HG03575 (cell line): ENCODE data around the gene SLC35E3.
"Not testable (repeated sequence)": the region's sequence is repeated elsewhere in the genome, so short reads cannot be mapped to it uniquely, and the experiment has no call there.

Source experiments
- ATAC-seq: cut with Tn5 transposase; IDR thresholded peaks from one replicate; pipeline ENCODE4 v1.9.1; 2021; ENCODE audit not compliant: unreplicated experiment, insufficient number of reproducible peaks, low FRiP score; ENCODE audit errors: extremely low read depth

The SLC35E3 gene

DNA sequence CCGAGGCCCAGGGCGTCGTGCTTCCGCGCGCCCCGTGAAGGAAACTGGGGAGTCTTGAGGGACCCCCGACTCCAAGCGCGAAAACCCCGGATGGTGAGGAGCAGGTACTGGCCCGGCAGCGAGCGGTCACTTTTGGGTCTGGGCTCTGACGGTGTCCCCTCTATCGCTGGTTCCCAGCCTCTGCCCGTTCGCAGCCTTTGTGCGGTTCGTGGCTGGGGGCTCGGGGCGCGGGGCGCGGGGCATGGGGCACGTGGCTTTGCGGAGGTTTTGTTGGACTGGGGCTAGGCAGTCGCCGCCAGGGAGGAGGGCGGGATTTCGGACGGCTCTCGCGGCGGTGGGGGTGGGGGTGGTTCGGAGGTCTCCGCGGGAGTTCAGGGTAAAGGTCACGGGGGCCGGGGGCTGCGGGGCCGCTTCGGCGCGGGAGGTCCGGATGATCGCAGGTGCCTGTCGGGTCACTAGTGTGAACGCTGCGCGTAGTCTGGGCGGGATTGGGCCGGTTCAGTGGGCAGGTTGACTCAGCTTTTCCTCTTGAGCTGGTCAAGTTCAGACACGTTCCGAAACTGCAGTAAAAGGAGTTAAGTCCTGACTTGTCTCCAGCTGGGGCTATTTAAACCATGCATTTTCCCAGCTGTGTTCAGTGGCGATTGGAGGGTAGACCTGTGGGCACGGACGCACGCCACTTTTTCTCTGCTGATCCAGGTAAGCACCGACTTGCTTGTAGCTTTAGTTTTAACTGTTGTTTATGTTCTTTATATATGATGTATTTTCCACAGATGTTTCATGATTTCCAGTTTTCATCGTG is 62.6 kb downstream of the SLC35E3 start:
- peak; percentile 42 for ATAC-seq

DNA sequence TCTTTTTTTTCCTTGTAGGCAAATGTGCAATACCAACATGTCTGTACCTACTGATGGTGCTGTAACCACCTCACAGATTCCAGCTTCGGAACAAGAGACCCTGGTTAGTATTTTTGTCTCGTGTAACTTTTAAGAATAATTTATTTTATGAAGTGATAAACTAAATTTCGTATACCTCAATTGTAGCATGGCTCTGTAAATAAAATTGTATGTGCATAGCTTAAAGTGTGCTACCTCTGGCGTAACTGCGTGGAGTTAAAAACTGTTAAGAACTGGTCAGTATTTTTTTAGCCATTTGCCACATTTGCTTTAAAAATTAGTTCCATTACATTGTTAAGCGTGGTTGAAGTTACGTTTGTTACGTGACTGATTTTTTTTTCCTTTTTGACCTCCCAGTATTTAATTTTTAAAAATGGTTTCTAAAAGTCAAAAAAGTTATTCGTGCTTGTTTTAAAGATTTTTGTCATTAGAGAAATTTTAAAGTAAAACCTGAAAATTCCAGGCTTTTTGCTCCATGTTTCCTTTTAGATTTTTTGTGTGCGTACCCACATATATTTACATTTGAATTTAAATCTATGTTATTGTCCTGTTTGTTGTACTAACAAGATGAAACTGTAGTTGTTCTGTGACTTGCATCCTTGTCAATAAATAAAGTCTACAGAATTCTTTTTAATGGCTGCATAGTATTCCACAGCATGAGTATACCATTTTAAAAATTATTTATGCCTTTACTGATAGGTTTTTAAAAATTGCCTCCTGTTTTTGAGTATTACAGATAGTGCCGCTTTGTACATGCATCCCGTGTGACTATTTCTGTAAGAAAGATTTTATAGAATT is 63.4 kb downstream of the SLC35E3 start:
- ATAC-seq: no peak

DNA sequence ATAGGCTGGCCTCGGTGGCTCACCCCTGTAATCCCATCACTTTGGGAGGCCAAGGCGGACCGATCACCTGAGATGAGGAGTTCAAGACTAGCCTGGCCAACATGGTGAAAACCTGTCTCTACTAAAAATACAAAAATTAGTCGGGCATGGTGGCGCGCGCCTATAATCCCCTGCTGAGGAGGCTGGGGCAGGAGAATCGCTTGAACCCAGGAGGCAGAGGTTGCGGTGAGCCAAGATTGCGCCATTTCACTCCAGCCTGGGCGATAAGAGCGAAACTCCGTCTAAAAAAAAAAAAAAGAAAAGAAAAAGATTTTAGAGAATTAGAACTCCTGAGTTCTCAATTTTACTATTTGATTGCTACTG is 64.0 kb downstream of the SLC35E3 start:
- ATAC-seq: not testable (repeated sequence)

DNA sequence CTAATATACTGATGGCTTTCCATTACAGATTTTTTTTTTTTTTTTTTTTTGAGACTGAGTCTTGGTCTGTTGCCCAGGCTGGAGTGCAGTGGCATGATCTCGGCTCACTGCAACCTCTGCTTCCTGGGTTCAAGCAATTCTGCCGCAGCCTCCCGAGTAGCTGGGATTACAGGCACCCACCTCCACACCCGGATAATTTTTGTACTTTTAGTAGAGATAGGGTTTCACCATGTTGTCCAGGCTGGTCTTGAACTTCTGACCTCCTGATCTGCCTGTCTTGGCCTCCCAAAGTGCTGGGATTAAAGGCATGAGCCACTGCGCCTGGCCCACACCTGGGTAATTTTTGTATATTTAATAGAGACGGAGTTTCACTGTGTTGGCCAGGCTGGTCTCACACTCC is 65.6 kb downstream of the SLC35E3 start:
- ATAC-seq: not testable (repeated sequence)

DNA sequence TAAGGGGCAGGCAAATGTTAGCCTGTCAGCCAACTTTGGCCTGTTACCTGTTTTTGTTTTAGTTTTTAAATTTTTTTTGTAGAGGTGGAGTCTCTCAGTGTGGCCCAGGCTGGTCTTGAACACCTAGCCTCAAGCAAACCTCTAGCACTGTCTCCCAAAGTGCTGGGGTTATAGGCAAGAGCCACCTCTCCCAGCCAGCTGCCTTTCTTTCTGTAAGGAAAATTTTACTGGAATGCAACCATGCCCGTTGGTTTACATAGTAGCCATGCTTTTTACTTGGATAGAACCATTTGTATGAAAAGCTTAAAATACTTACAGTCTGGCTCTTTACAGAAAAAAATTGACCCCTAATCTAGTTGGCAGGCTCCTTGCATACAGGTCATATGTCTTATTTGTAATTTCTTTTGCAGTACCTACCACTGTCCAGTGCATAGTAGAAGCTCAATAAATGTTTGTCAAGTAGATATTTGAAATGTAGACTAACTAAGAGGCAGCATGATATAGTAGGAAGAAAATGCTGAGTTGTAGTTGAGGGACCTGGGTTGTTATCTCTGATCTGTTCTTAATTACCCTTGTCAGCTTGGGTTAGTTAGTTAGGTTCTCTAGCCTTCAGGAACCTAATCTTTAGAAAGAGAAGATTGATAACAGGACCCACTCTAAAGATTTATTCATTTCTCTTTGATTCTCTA is 66.7 kb downstream of the SLC35E3 start:
- ATAC-seq: no peak

DNA sequence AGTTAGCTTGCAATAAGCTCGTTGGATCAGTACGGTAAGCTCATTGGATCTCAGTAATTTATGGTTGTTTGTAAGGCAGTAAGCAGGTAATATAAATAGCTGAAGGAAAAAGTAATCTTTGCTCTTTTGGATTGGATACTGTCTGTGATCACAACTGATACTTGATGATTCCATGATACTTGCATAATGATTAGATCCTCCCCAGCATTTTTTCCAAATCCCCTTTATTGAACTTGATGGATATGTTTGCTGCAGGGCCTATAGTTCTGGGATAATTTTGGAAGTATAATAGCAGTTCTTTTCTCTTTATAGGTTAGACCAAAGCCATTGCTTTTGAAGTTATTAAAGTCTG is 67.2 kb downstream of the SLC35E3 start:
- ATAC-seq: no peak

DNA sequence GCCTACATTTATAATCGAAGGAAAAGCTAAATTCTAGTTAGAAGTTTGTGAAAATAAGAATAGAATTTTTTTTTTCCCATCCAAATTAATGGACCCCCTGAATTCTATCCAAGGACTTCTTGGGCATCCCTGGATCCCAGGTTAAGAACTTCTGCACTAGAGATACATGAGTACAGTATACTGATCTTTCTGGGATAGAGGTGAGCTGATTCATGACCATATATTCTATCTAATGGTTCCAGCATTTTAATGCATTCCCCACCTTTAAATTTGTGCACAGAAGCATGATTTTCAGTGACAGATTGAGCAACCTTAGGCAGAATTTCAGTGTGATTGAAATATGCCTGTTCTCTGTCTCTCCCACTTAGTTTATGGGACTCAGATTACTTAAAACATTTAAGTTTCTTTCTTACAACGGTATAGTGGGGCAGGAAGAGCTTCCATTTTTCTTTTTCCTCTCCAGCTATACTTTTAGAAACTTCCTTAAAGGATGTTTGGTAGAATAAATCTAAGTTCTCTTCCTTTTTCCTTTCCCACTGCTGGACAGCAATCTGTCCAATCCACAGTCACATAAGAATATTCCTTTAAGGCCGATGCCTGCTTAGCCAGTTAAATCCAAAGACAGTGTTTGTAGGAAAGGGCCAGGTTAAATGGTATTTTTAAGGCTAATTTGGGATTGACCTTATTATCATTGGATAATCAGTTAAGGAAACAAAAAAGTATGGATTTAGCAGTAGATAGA is 68.7 kb downstream of the SLC35E3 start:
- no peak for ATAC-seq

DNA sequence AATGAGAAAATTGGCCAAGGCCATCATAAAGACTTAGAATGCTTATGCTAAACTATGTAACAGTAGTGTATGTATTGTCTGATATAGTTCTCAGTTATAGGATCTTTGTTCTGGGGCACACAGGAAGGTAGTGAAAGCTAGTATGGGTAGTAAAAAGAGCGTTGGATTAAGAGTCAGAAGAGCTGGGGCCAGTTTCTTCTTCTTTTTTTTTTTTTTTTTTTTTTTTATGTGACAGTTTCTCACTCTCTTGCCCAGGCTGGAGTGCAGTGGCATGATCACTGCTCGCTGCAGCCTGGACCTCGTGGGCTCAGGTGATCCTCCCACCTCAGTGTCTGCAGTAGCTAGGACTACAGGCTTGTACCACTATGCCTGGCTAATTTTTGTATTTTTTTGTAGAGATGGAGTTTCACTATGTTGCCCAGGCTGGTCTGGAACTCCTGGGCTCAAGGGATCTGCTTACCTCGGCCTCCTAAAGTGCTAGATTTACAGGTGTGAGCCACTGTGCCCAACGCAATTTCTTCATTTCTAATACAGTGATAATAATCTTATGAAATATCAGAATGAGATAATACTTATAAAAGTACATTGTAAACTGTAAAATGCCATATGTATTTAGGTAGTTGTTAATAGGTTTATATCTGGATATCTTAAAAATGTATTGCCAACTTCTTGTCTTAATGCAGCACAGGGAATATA is 69.4 kb downstream of the SLC35E3 start:
- no peak for ATAC-seq

DNA sequence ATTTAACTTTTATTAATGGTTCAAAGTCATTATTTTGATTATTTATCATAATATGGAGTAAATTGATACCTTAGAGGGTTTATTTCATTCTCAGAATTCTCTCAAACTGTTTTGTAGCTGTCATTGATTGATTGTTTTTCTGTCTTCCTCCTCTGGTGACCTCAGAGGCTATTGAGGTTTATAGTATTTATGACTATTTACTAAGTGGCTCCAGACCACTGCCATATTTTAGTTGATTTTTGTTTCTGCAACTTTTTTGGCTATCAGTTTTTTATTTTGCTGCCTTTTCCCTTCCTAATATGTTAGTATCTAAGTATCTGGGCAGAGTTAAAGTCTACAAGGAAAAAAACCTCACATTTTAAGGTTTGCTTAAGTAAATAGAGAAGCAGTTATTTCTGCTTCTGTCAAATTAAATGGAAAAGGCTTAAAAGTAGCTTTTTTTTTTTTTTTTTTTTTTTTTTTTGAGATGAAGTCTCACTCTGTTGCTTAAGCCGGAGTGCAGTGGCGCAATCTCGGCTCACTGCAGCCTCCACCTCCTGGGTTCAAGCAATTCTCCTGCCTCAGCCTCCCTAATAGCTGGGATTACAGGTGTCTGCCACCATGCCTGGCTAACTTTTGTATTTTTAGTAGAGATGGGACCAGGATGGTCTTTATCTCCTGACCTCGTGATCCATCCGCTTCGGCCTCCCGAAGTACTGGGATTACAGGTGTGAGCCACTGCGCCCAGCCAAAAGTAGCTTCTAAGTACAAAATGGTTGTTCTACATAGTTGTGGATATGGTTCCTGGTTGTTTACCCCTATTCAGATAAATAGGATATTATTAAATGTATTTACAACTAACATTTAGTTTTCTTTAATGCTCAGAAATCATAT is 70.2 kb downstream of the SLC35E3 start:
- ATAC-seq: no peak

DNA sequence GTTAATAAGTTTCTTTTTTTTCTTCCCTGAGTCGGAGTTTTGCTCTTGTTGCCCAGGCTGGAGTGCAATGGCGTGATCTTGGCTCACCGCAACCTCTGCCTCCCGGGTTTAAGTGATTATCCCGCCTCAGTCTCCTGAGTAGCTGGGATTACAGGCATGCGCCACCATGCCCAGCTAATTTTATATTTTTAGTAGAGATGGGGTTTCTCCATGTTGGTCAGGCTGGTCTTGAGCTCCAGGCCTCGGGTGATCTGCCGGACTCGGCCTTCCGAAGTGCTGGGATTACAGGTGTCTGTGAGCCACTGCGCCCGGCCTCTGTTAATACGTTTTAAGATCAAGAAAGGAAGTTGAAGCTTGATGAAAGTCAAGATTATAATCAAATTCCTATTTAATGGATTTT is 73.5 kb downstream of the SLC35E3 start:
- ATAC-seq: not testable (repeated sequence)

DNA sequence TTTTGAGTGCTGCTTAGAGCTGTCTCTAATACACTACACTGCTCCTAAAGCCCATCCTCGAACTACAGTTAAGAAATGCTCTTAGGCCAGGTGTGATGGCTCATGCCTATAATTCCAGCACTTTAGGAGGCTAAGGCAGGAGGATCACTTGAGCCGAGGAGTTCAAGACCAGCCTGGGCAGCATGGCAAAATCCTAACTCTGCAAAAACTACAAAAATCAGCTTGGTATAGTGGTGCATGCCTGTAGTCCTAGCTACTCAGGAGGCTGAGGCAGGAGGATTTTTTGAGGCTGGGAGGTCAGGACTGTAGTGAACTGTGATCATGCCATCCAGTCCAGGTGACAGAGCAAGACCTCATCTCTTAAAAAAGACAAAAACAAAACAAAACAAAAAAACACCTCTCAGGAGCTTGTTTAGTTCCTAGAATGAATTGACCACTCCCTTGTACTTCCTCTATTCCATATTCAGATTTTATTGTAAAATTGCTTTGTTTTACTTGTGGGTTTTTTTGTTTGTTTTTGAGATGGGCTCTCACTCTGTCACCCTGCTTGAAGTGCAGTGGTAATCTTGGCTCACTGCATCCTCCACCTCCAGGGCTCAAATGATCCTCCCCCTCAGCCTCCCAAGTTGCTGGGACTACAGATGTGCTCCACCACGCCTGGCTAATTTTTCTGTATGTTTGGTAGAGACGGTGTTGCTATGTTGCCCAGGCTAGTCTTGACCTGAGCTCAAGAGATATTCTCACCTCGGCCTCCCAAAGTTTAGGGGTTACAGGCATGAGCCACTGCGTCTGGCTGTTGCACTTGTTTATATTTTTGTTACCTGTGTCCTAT is 75.6 kb downstream of the SLC35E3 start:
- ATAC-seq: no peak

DNA sequence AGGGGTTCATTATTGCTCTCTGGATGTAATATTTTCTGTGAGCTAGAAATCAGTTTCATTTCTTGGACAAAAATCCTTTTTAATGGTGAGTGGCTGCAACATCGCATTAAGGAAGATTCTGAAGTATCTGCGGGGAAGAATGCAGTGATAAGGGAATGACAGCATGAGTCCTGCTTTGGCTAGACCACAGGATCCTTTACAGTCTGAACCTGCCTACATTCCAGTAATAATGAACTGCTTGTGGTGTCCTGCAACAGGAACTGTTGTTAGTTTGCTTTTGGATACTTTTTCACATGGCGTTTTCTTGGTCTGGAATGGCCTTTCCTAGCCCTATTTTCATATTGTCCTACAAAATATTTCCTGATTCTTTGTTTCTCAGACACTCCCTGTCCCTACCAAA is 77.7 kb downstream of the SLC35E3 start:
- ATAC-seq: no peak

DNA sequence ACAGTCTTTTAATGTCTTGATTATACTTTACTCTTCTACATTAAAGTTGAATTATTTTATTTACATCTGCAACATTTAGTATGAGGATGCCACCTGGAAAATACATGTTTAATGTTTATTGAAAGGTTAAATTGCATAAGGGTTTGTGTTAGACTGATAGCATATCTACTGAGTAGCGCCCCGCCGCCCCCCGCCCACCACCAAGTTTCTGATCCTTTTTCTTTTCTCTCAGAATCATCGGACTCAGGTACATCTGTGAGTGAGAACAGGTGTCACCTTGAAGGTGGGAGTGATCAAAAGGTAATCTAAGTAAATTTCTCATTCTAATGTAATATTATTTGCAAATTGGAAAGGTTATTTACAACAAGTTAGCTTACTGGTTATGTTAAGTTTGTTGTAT is 78.2 kb downstream of the SLC35E3 start:
- ATAC-seq: no peak

DNA sequence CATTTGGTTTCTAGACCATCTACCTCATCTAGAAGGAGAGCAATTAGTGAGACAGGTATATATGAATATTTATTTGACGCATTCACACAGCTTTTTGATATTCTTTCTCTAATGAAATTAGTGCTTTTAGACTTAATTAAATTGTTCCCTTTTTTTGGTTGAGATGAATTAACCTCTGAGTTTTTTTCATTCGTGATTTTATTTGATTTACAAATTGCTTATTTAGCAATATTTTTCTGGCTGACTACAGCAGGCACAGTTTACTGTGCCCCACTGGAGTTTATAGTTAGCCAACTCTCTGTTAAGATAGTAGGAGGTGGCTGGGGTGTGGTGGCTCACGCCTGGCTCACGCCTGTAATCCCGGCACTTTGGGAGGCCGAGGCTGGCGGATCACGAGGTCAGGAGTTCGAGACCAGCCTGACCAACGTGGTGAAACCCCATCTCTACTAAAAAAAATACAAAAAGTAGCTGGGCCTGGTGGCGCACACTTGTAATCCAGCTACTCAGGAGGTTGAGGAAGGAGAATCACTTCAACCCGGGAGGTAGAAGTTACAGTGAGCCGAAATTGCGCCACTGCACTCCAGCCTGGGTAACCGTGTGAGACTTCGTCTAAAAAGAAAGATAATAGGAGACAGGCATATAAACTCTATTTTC is 78.7 kb downstream of the SLC35E3 start:
- no peak for ATAC-seq

DNA sequence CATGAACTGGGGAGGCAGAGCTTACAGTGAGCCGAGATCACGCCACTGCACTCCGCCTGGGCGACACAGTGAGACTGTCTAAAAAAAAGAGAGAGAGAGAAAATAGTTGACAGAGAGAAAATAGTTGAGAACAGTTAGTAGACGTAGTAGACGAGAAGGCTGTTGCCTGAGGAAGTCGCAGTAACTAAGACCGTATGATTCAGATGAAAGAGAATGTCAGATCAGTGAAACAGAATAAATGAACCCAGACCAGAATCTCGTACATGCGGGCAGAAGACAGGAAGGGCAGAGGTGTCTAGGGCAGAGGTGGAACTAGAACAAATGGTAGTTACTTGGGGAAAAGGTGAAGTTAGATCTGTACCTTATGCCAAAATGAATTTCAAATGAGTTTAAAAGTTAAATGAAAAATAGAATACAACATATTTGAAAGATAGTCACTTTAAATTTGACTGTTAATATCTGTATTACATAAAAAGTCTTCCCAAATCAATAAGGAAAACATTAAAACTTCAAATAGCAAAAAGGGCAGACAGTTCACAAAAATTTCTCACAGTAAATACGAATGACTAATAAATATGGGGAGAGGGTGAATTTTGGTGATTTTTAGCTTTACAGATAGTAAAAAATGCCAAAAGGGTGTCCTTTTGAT is 79.7 kb downstream of the SLC35E3 start:
- no peak for ATAC-seq
